ENCODE data around the gene TMEM128.

Gene TMEM128

DNA sequence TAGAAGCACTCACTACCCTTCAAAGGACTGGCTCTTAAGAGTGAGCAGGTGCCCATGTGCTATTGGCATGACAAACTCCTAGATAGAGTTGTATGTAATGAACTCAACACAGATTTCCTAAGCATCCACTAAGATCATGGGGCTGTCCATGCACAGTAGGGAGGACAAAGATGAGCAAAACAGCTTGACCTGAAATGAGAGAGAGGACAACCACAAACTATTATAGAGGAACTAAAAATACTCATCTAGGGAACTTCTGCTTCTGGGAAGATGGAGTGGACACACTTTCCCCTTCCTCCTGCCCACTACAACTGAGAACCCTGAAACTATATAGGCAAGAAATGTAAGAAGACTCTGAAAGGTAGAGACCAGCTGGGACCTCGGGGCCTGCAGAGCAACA is 20.8 kb upstream of the TMEM128 start:
- H3K36me3 ChIP-seq (ENCODE audit: insufficient read depth, low read length) = peaks cover 52% of the 10 kb centered on the region; the same call in 1 of the 2 replicates
- no peak overlapping the region for H3K9ac ChIP-seq (ENCODE audit: low read depth, low read length, poor library complexity, severe bottlenecking)
- no peaks in the 10 kb centered on the region for H3K4me1 ChIP-seq (ENCODE audit: insufficient read depth, low read length, poor library complexity, severe bottlenecking)
- no peak overlapping the region for H3K4me3 ChIP-seq (ENCODE audit: low read length, poor library complexity, severe bottlenecking)
- no peaks in the 10 kb centered on the region for H3K27me3 ChIP-seq (ENCODE audit: insufficient read depth, low read length, poor library complexity, severe bottlenecking)
- no peaks in the 10 kb centered on the region for H3K9me3 ChIP-seq (ENCODE audit: insufficient read depth, low read depth, low read length)
- H3F3A ChIP-seq (ENCODE audit: low read depth) = no peaks in the 10 kb centered on the region
- H2AFZ ChIP-seq (ENCODE audit: low read length) = no peak overlapping the region
- no peak overlapping the region for H3K4me2 ChIP-seq (ENCODE audit: low read depth, low read length, poor library complexity, severe bottlenecking)
- no peaks in the 10 kb centered on the region for H3K9me2 ChIP-seq (replicated peaks; ENCODE audit: low read depth, low read length)
- H4K20me1 ChIP-seq (ENCODE audit: insufficient read depth, low read length, poor library complexity, severe bottlenecking) = no peaks in the 10 kb centered on the region
- TF ChIP-seq CTCF (conservative IDR thresholded peaks at IDR 0.05; ENCODE audit: low read length) (no peak), EZH2phosphoT487 (IDR thresholded peaks at IDR 0.05; ENCODE audit: borderline replicate concordance) (no peak)
- H3K79me2 ChIP-seq (ENCODE audit: insufficient read depth, low read length) = no peaks in the 10 kb centered on the region

DNA sequence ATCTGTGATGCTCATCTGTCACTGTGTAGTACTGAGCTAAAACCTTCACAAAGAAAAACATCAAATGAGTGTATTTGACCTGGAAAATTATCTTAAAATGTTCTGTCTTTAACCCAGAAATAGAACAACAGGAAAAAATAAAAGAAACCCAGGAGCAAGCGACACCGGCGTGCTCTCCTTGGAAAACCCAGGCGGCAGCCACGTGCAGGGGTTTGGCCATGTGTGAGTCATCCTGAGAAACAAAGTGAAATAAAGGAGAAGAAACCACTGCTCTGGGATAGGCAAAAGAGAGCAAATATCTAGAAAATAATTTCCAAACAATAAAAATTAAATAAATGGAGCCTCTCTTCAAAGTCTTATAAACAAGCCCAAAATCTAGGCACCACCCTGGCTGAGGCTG is 20.0 kb upstream of the TMEM128 start:
- H3K4me1 ChIP-seq (ENCODE audit: insufficient read depth, low read length, poor library complexity, severe bottlenecking) = no peaks in the 10 kb centered on the region
- TF ChIP-seq CTCF (conservative IDR thresholded peaks at IDR 0.05; ENCODE audit: low read length) (no peak), EZH2phosphoT487 (IDR thresholded peaks at IDR 0.05; ENCODE audit: borderline replicate concordance) (no peak)
- no peaks in the 10 kb centered on the region for H3K9me3 ChIP-seq (ENCODE audit: insufficient read depth, low read depth, low read length)
- no peak overlapping the region for H3K9ac ChIP-seq (ENCODE audit: low read depth, low read length, poor library complexity, severe bottlenecking)
- no peak overlapping the region for H2AFZ ChIP-seq (ENCODE audit: low read length)
- H3K79me2 ChIP-seq (ENCODE audit: insufficient read depth, low read length) = no peaks in the 10 kb centered on the region
- H3K4me3 ChIP-seq (ENCODE audit: low read length, poor library complexity, severe bottlenecking) = no peak overlapping the region
- no peaks in the 10 kb centered on the region for H3F3A ChIP-seq (ENCODE audit: low read depth)
- H3K27me3 ChIP-seq (ENCODE audit: insufficient read depth, low read length, poor library complexity, severe bottlenecking) = no peaks in the 10 kb centered on the region
- H4K20me1 ChIP-seq (ENCODE audit: insufficient read depth, low read length, poor library complexity, severe bottlenecking) = no peaks in the 10 kb centered on the region
- no peak overlapping the region for H3K4me2 ChIP-seq (ENCODE audit: low read depth, low read length, poor library complexity, severe bottlenecking)
- peaks cover 44% of the 10 kb centered on the region; the same call in 1 of the 2 replicates for H3K36me3 ChIP-seq (ENCODE audit: insufficient read depth, low read length)
- H3K9me2 ChIP-seq (replicated peaks; ENCODE audit: low read depth, low read length) = no peaks in the 10 kb centered on the region

DNA sequence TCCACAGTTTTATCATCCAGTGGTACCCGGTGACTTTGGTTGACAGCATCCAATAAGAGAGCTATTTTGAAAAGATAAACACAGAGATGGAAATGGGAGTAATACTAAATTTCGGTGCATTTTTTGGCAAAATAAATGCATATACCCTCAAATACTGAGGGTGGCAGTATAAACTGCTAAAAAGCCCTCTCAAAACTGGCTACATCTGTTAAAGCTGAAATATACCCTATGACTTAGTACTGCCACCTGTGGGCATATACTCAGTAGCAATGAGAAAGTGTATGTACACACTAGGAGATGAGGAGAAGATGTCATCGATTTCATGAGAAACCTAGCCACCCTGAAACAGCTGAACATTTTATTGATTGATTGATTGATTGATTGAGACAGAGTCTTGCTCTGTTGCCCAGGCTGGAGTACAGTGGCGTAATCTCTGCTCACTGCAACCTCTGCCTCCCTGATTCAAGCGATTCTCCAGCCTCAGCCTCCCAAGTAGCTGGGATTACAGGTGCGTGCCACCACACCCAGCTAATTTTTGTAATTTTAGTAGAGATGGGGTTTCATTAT is 12.2 kb upstream of the TMEM128 start:
- Histone ChIP-seq H3K4me2 (ENCODE audit: low read depth, low read length, poor library complexity, severe bottlenecking) (no peak overlapping the region), H3K36me3 (ENCODE audit: insufficient read depth, low read length) (no peaks in the 10 kb centered on the region), H3K4me3 (ENCODE audit: low read length, poor library complexity, severe bottlenecking) (no peak overlapping the region), H3K27me3 (ENCODE audit: insufficient read depth, low read length, poor library complexity, severe bottlenecking) (no peaks in the 10 kb centered on the region), H3F3A (ENCODE audit: low read depth) (no peaks in the 10 kb centered on the region), H2AFZ (ENCODE audit: low read length) (peak overlapping the region; percentile 77), H3K9me3 (ENCODE audit: insufficient read depth, low read depth, low read length) (no peaks in the 10 kb centered on the region), H4K20me1 (ENCODE audit: insufficient read depth, low read length, poor library complexity, severe bottlenecking) (no peaks in the 10 kb centered on the region), H3K4me1 (ENCODE audit: insufficient read depth, low read length, poor library complexity, severe bottlenecking) (no peaks in the 10 kb centered on the region), H3K9me2 (replicated peaks; ENCODE audit: low read depth, low read length) (no peaks in the 10 kb centered on the region), H3K79me2 (ENCODE audit: insufficient read depth, low read length) (no peaks in the 10 kb centered on the region), H3K9ac (ENCODE audit: low read depth, low read length, poor library complexity, severe bottlenecking) (peak overlapping the region; percentile 40)
- TF ChIP-seq CTCF (conservative IDR thresholded peaks at IDR 0.05; ENCODE audit: low read length) (peak; percentile 92), EZH2phosphoT487 (IDR thresholded peaks at IDR 0.05; ENCODE audit: borderline replicate concordance) (no peak)
